IMR-90 (cell line): ENCODE data around the gene ABCA6. TPM values are rescaled to one million over a fixed set of nuclear protein-coding genes. Genes with fewer than 3 reads are reported as not detected.

Source experiments
- ATAC-seq: fragments of 200-7000 bp; cut with Tn5 transposase; 2 replicates; pipeline ENCODE4 v1.9.1; 2020; ENCODE audit warnings: low read depth, mild to moderate bottlenecking, moderate library complexity
- BruUV-seq: library from RNA; stranded (reverse); fragments of 400-500 nt; replicated peaks from 2 replicates; lab custom pipeline; 2021; lab: Mats Ljungman, UMichigan
- CTCF ChIA-PET: fragments of 300-600 bp; formaldehyde crosslinking; extraction: SDS; loops from one replicate; lab custom pipeline; 2021; ENCODE audit warnings: antibody characterized with exemption; lab: Yijun Ruan, JAX
- POLR2A ChIA-PET: fragments of 300-600 bp; sonication (Branson Sonifier 250); formaldehyde crosslinking; loops from one replicate; lab custom pipeline; 2022; ENCODE audit warnings: antibody characterized with exemption; ENCODE audit not compliant: unreplicated experiment; lab: Charles Lee
- DNase-seq: peaks from one replicate; pipeline ENCODE4 v3.0.0; 2013
- H2AFZ ChIP-seq: replicated peaks from 2 replicates; pipeline ENCODE3; 2013; ENCODE audit warnings: low read length, mild to moderate bottlenecking; ENCODE audit not compliant: poor library complexity
- H2AK5ac ChIP-seq: 2 replicates; pipeline ENCODE4 v1.6.1; 2013; ENCODE audit warnings: low read depth, low read length, inconsistent platforms
- H2AK9ac ChIP-seq: replicated peaks from 2 replicates; pipeline ENCODE3; 2013; ENCODE audit warnings: mild to moderate bottlenecking, low read depth, low read length, moderate library complexity; ENCODE audit not compliant: poor library complexity
- H2BK120ac ChIP-seq: 2 replicates; pipeline ENCODE4 v1.6.1; 2013; ENCODE audit warnings: low read depth, low read length, inconsistent platforms
- H2BK15ac ChIP-seq: 3 replicates; pipeline ENCODE4 v1.6.1; 2013; ENCODE audit warnings: low read depth, low read length, inconsistent platforms
- H2BK20ac ChIP-seq: 2 replicates; pipeline ENCODE4 v1.6.1; 2013; ENCODE audit warnings: low read depth, mild to moderate bottlenecking, inconsistent platforms, low read length, moderate library complexity
- H2BK5ac ChIP-seq: 2 replicates; pipeline ENCODE4 v1.6.1; 2013; ENCODE audit warnings: mild to moderate bottlenecking, low read depth, low read length, inconsistent platforms; ENCODE audit not compliant: poor library complexity, severe bottlenecking
- H3K14ac ChIP-seq: replicated peaks from 2 replicates; pipeline ENCODE4 v1.6.1; 2013; ENCODE audit warnings: low read depth, low read length, inconsistent platforms
- H3K18ac ChIP-seq: 2 replicates; pipeline ENCODE4 v1.6.1; 2013; ENCODE audit warnings: low read depth, low read length, control low read depth
- H3K23ac ChIP-seq: 2 replicates; pipeline ENCODE4 v1.6.1; 2013; ENCODE audit warnings: low read depth, low read length, inconsistent platforms
- H3K27ac ChIP-seq: 2 replicates; pipeline ENCODE4 v1.5.1; 2013; ENCODE audit warnings: mild to moderate bottlenecking, control low read depth, low read length; ENCODE audit not compliant: insufficient read depth
- H3K27me3 ChIP-seq: 2 replicates; pipeline ENCODE4 v1.6.1; 2013; ENCODE audit warnings: low read length; ENCODE audit not compliant: control insufficient read depth, insufficient read depth
- H3K36me3 ChIP-seq: 2 replicates; pipeline ENCODE4 v1.6.1; 2013; ENCODE audit warnings: low read length, mixed read lengths; ENCODE audit not compliant: control insufficient read depth, insufficient read depth
- H3K4ac ChIP-seq: 2 replicates; pipeline ENCODE4 v1.6.1; 2013; ENCODE audit warnings: low read depth, low read length, inconsistent platforms
- H3K4me1 ChIP-seq: 2 replicates; pipeline ENCODE4 v1.6.1; 2013; ENCODE audit warnings: low read length, mixed read lengths; ENCODE audit not compliant: control insufficient read depth, insufficient read depth
- H3K4me2 ChIP-seq: 2 replicates; pipeline ENCODE4 v1.6.1; 2013; ENCODE audit warnings: low read depth, mild to moderate bottlenecking, control low read depth, low read length, moderate library complexity
- H3K4me3 ChIP-seq: 2 replicates; pipeline ENCODE4 v1.5.1; 2013; ENCODE audit warnings: low read depth, mild to moderate bottlenecking, control low read depth, low read length, moderate library complexity; ENCODE audit not compliant: insufficient read depth
- H3K56ac ChIP-seq: 2 replicates; pipeline ENCODE4 v1.6.1; 2013; ENCODE audit warnings: low read length, inconsistent platforms; ENCODE audit not compliant: insufficient read depth; ENCODE audit errors: extremely low read depth
- H3K79me1 ChIP-seq, 2 experiments: 2 replicates each; pipeline ENCODE4 v1.6.1; 2013; ENCODE audit warnings: low read length in 2 of 2, inconsistent platforms in 1 of 2, low read depth in 1 of 2
- H3K9ac ChIP-seq: 2 replicates; pipeline ENCODE4 v1.6.1; 2013; ENCODE audit warnings: low read depth, low read length, control low read depth
- H3K9me1 ChIP-seq: 2 replicates; pipeline ENCODE4 v1.6.1; 2013; ENCODE audit warnings: low read length, inconsistent platforms; ENCODE audit not compliant: insufficient read depth
- H3K9me3 ChIP-seq: 2 replicates; pipeline ENCODE4 v1.6.1; 2013; ENCODE audit warnings: low read length; ENCODE audit not compliant: control insufficient read depth, insufficient read depth
- H4K20me1 ChIP-seq: 2 replicates; pipeline ENCODE4 v1.6.1; 2013; ENCODE audit warnings: low read length, inconsistent platforms; ENCODE audit not compliant: insufficient read depth
- H4K5ac ChIP-seq: 2 replicates; pipeline ENCODE4 v1.6.1; 2013; ENCODE audit warnings: mild to moderate bottlenecking, low read depth, low read length, control low read depth
- H4K8ac ChIP-seq, 2 experiments: 2 replicates each; pipeline ENCODE4 v1.6.1; 2013; ENCODE audit warnings: low read depth in 2 of 2, low read length in 2 of 2, control low read depth in 1 of 2, inconsistent platforms in 1 of 2
- H4K91ac ChIP-seq: 2 replicates; pipeline ENCODE4 v1.6.1; 2013; ENCODE audit warnings: low read depth, low read length, inconsistent platforms; ENCODE audit not compliant: insufficient read depth
- BHLHE40 ChIP-seq: fragments of 150-350 bp; IDR thresholded peaks from 2 replicates; pipeline ENCODE4 v1.6.1; 2016; ENCODE audit warnings: mild to moderate bottlenecking, low read depth, low read length
- CHD1 ChIP-seq: IDR thresholded peaks from 2 replicates; pipeline ENCODE4 v1.6.1; 2012; ENCODE audit warnings: low read depth, low read length, improper control_type of control experiment
- CTCF ChIP-seq: conservative IDR thresholded peaks from 2 replicates; pipeline ENCODE4 v1.5.1; 2012; ENCODE audit warnings: mild to moderate bottlenecking, low read depth, low read length, improper control_type of control experiment
- ELK1 ChIP-seq: fragments of 150-350 bp; IDR thresholded peaks from 2 replicates; pipeline ENCODE4 v1.6.1; 2016; ENCODE audit warnings: low read depth, mild to moderate bottlenecking, low read length, moderate library complexity, borderline replicate concordance
- FOS ChIP-seq: fragments of 150-350 bp; IDR thresholded peaks from 2 replicates; pipeline ENCODE4 v1.6.1; 2016; ENCODE audit warnings: low read depth, low read length
- MAFK ChIP-seq: IDR thresholded peaks from 2 replicates; pipeline ENCODE4 v1.6.1; 2012; ENCODE audit warnings: low read depth, low read length, improper control_type of control experiment
- MAZ ChIP-seq: IDR thresholded peaks from 2 replicates; pipeline ENCODE4 v1.6.1; 2012; ENCODE audit warnings: low read depth, mild to moderate bottlenecking, low read length, improper control_type of control experiment, moderate library complexity, borderline replicate concordance
- MXI1 ChIP-seq: IDR thresholded peaks from 2 replicates; pipeline ENCODE4 v1.6.1; 2012; ENCODE audit warnings: low read depth, mild to moderate bottlenecking, low read length, moderate library complexity, borderline replicate concordance
- POLR2A ChIP-seq: IDR thresholded peaks from 2 replicates; pipeline ENCODE4 v1.6.1; 2012; ENCODE audit warnings: mild to moderate bottlenecking, low read depth, low read length
- RAD21 ChIP-seq: IDR thresholded peaks from 2 replicates; pipeline ENCODE4 v1.6.1; 2012; ENCODE audit warnings: low read length, improper control_type of control experiment
- RCOR1 ChIP-seq: IDR thresholded peaks from 2 replicates; pipeline ENCODE4 v1.6.1; 2012; ENCODE audit warnings: mild to moderate bottlenecking, low read length, improper control_type of control experiment; ENCODE audit not compliant: insufficient replicate concordance
- RFX5 ChIP-seq: IDR thresholded peaks from 2 replicates; pipeline ENCODE4 v1.8.0; 2012; ENCODE audit warnings: low read depth, mild to moderate bottlenecking, low read length, moderate library complexity
- SMC3 ChIP-seq: fragments of 150-350 bp; IDR thresholded peaks from 2 replicates; pipeline ENCODE4 v1.6.1; 2016; ENCODE audit warnings: low read depth, mild to moderate bottlenecking, antibody characterized with exemption, low read length, moderate library complexity
- USF2 ChIP-seq: fragments of 150-350 bp; IDR thresholded peaks from 2 replicates; pipeline ENCODE4 v1.6.1; 2017; ENCODE audit warnings: mild to moderate bottlenecking, antibody characterized with exemption, low read length, low read depth
- WGBS, 2 experiments: methylation state at CpG; one replicate each; pipeline versions ENCODE4 v1.1.5 to v1.1.7; 2013; ENCODE audit warnings: missing lambda C conversion rate in 2 of 2; ENCODE audit not compliant: insufficient read length in 1 of 2; ENCODE audit errors: extremely low coverage in 2 of 2; 5-methylcytosine and 5-hydroxymethylcytosine counted together
- dilution Hi-C: fragments of 300-500 bp; cut with HindIII; formaldehyde crosslinking; loops from one replicate; pipeline ENCODE4 v1.14.3; 2018; ENCODE audit warnings: low sequenced_read_pairs; ENCODE audit not compliant: unreplicated experiment
- in situ Hi-C: fragments of 300-500 bp; cut with MboI; formaldehyde crosslinking; loops from 3 replicates; pipeline ENCODE4 v1.14.3; 2019; ENCODE audit warnings: low sequenced_read_pairs, inconsistent platforms, mixed read lengths
- intact Hi-C: fragments of 100-400 bp; cut with micrococcal nuclease; formaldehyde crosslinking; loops from 2 replicates; pipeline ENCODE4 v1.10.0; 2022
- polyA plus RNA-seq, 3 experiments: library from polyadenylated mRNA; depleted of rRNA; stranded (reverse); fragments of >200 nt; gene quantifications; 2 replicates each; pipeline ENCODE4 v1.2.3, GENCODE V29; 2012; ENCODE audit warnings: low replicate concordance in 1 of 3
- total RNA-seq: library from RNA; depleted of rRNA; stranded (reverse); fragments of >200 nt; gene quantifications from 2 replicates; pipeline ENCODE4 v1.2.3, GENCODE V29; 2012

ABCA6 gene
- total and polyA plus RNA-seq, 2 of the 4 experiments (the other 2 are of a cell fraction): under 0.01 TPM; not detected in 1

GRCh38 chr17:69123626-69124025 lies 18.1 kb downstream of the ABCA6 start:
- ChIA-PET CTCF (no interaction called here), POLR2A (no interaction called here)
- no peak overlapping the region for H2AK5ac ChIP-seq
- intact Hi-C loops: no loop called here
- H3K27ac ChIP-seq: no peak overlapping the region
- H3K79me1 ChIP-seq: no peaks in the 10 kb centered on the region
- H2BK15ac ChIP-seq: no peak overlapping the region
- H2AK9ac ChIP-seq: no peak overlapping the region
- no peak overlapping the region for H3K23ac ChIP-seq
- TF ChIP-seq SMC3: no peak
- TF ChIP-seq BHLHE40: no peak
- TF ChIP-seq RAD21: no peak
- no peak for TF ChIP-seq RCOR1
- TF ChIP-seq RFX5: no peak
- no peak for TF ChIP-seq CTCF
- no peak for TF ChIP-seq MAZ
- TF ChIP-seq POLR2A: no peak
- no peak for TF ChIP-seq CHD1
- no peak for TF ChIP-seq MXI1
- TF ChIP-seq USF2: no peak
- no peak for TF ChIP-seq ELK1
- no peak for TF ChIP-seq MAFK
- no peak for TF ChIP-seq FOS
- no peak overlapping the region for H4K8ac ChIP-seq
- H3K27me3 ChIP-seq: no peaks in the 10 kb centered on the region
- in situ Hi-C loops: no loop called here
- no peak overlapping the region for H3K9ac ChIP-seq
- no peak overlapping the region for H3K18ac ChIP-seq
- no peaks in the 10 kb centered on the region for H4K20me1 ChIP-seq
- no peak overlapping the region for H2BK20ac ChIP-seq
- no peak for ATAC-seq
- H3K14ac ChIP-seq: no peak overlapping the region
- H4K5ac ChIP-seq: no peak overlapping the region
- H3K4me1 ChIP-seq: no peaks in the 10 kb centered on the region
- H3K36me3 ChIP-seq: no peaks in the 10 kb centered on the region
- H2AFZ ChIP-seq: no peak overlapping the region
- H4K91ac ChIP-seq: no peak overlapping the region
- no peak overlapping the region for H3K4ac ChIP-seq
- dilution Hi-C loops: no loop called here
- DNase-seq: no peak
- H3K9me3 ChIP-seq: no peaks in the 10 kb centered on the region
- no TSS peak for BruUV-seq
- H3K56ac ChIP-seq: no peak overlapping the region
- no peak overlapping the region for H3K4me2 ChIP-seq
- H2BK120ac ChIP-seq: no peak overlapping the region
- no peaks in the 10 kb centered on the region for H3K9me1 ChIP-seq
- no peak overlapping the region for H2BK5ac ChIP-seq
- no CpG with 5 or more reads among the region's 1 CpG for WGBS, 2 experiments
- no peak overlapping the region for H3K4me3 ChIP-seq
